DND-41 (cell line): ENCODE data around the gene WLS.
"Not testable (repeated sequence)": the region's sequence is repeated elsewhere in the genome, so short reads cannot be mapped to it uniquely, and the experiment has no call there.

Source experiments
- ATAC-seq: fragments of 200-7000 bp; cut with Tn5 transposase; 3 replicates; pipeline ENCODE4 v1.9.1; 2021; ENCODE audit warnings: low read depth; ENCODE audit not compliant: insufficient read depth
- DNase-seq: peaks from one replicate; pipeline ENCODE4 v3.0.0-alpha.2; 2020
- H2AFZ ChIP-seq: 2 replicates; pipeline ENCODE4 v1.6.0; 2012; ENCODE audit warnings: low read depth, low read length
- H3K27ac ChIP-seq: 2 replicates; pipeline ENCODE4 v1.5.1; 2012; ENCODE audit warnings: low read length, inconsistent platforms
- H3K27me3 ChIP-seq: fragments of 200-600 bp; sonication (generic); 2 replicates; pipeline ENCODE4 v1.6.0; 2012; ENCODE audit warnings: low read length, mild to moderate bottlenecking, inconsistent platforms; ENCODE audit not compliant: insufficient read depth, poor library complexity
- H3K36me3 ChIP-seq: 2 replicates; pipeline ENCODE4 v1.5.1; 2012; ENCODE audit warnings: low read length, inconsistent platforms; ENCODE audit not compliant: insufficient read depth
- H3K4me1 ChIP-seq: 2 replicates; pipeline ENCODE4 v1.5.1; 2012; ENCODE audit warnings: mild to moderate bottlenecking, low read length; ENCODE audit not compliant: insufficient read depth
- H3K4me2 ChIP-seq: 2 replicates; pipeline ENCODE4 v1.6.0; 2012; ENCODE audit warnings: mild to moderate bottlenecking, moderate library complexity, low read length, inconsistent platforms; ENCODE audit not compliant: insufficient read depth
- H3K4me3 ChIP-seq, 2 experiments: fragments of 200-600 bp in 1 of 2; shearing (Covaris generic) in 1 of 2; 2 replicates each; pipeline ENCODE4 v1.5.1; 2012 to 2016; ENCODE audit warnings: inconsistent platforms in 2 of 2, low read length in 2 of 2, mild to moderate bottlenecking in 2 of 2, low read depth in 1 of 2, moderate library complexity in 1 of 2
- H3K79me2 ChIP-seq: 2 replicates; pipeline ENCODE4 v1.6.0; 2012; ENCODE audit warnings: low read length, inconsistent platforms; ENCODE audit not compliant: insufficient read depth
- H3K9ac ChIP-seq: 2 replicates; pipeline ENCODE4 v1.6.0; 2012; ENCODE audit warnings: low read depth, mild to moderate bottlenecking, inconsistent platforms, low read length, moderate library complexity
- H3K9me3 ChIP-seq: 2 replicates; pipeline ENCODE4 v1.5.1; 2012; ENCODE audit warnings: low read length, moderate library complexity, mild to moderate bottlenecking, inconsistent platforms; ENCODE audit not compliant: insufficient read depth, severe bottlenecking
- H4K20me1 ChIP-seq: 2 replicates; pipeline ENCODE4 v1.6.0; 2012; ENCODE audit warnings: low read length; ENCODE audit not compliant: insufficient read depth
- CTCF ChIP-seq: IDR thresholded peaks from 2 replicates; pipeline ENCODE4 v1.5.1; 2012; ENCODE audit warnings: borderline replicate concordance, low read length, moderate library complexity, mild to moderate bottlenecking; ENCODE audit not compliant: poor library complexity, severe bottlenecking; ENCODE audit errors: extremely low read depth
- EZH2 ChIP-seq: IDR thresholded peaks from 3 replicates; pipeline ENCODE4 v1.6.1; 2012; ENCODE audit warnings: borderline replicate concordance, low read depth, mild to moderate bottlenecking, moderate library complexity, low read length, inconsistent platforms; ENCODE audit not compliant: severe bottlenecking

The WLS gene

DNA sequence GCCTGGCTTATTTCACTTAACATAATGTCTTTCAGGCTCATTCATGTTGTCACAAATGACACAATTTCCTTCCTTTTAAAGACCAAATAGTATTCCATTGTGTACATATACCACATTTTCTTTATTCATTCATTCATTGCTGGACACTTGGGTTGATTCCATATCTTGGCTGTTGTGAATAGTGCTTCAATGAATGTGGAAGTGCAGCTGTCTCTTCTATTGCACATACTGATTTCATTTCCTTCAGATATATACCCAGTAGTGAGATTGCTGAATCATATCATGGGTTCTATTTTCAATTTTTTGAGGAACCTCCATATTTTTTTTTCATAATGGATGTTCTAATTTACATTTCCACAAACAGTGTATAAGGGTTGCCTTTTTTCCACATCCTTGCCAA is 38.6 kb upstream of the WLS start:
- Histone ChIP-seq H3K9ac (no peak overlapping the region), H3K4me1 (no peaks in the 10 kb centered on the region), H3K4me2 (no peak overlapping the region), H3K9me3 (no peaks in the 10 kb centered on the region), H3K27me3 (no peaks in the 10 kb centered on the region), H3K4me3 (no peak overlapping the region), H3K79me2 (no peaks in the 10 kb centered on the region), H4K20me1 (no peaks in the 10 kb centered on the region), H3K27ac (no peak overlapping the region), H2AFZ (no peak overlapping the region), H3K36me3 (no peaks in the 10 kb centered on the region)
- DNase-seq = no peak
- TF ChIP-seq EZH2 (no peak), CTCF (no peak)
- no peak for ATAC-seq

GRCh38 chr1:68269637-68270430 is 37.5 kb upstream of the WLS start:
- Histone ChIP-seq H3K9ac (no peak overlapping the region), H3K27ac (no peak overlapping the region), H3K36me3 (no peaks in the 10 kb centered on the region), H3K79me2 (no peaks in the 10 kb centered on the region), H2AFZ (no peak overlapping the region), H3K4me1 (no peaks in the 10 kb centered on the region), H3K4me2 (no peak overlapping the region), H3K27me3 (no peaks in the 10 kb centered on the region), H4K20me1 (no peaks in the 10 kb centered on the region), H3K4me3 (no peak overlapping the region), H3K9me3 (no peaks in the 10 kb centered on the region)
- ATAC-seq = no peak
- no peak for TF ChIP-seq CTCF
- TF ChIP-seq EZH2 = no peak
- no peak for DNase-seq

- ATAC-seq = no peak
- Histone ChIP-seq H3K79me2 (no peaks in the 10 kb centered on the region), H4K20me1 (no peaks in the 10 kb centered on the region), H3K4me1 (no peaks in the 10 kb centered on the region), H3K27me3 (no peaks in the 10 kb centered on the region), H3K4me3 (no peak overlapping the region), H3K27ac (no peak overlapping the region), H3K9ac (no peak overlapping the region), H3K4me2 (no peak overlapping the region), H3K36me3 (no peaks in the 10 kb centered on the region), H3K9me3 (no peaks in the 10 kb centered on the region), H2AFZ (no peak overlapping the region)
- TF ChIP-seq CTCF (no peak), EZH2 (no peak)
- DNase-seq = no peak
Measured at GRCh38 chr1:68268896-68269483, 36.7 kb upstream of the WLS start.

GRCh38 chr1:68256824-68257223 is 24.5 kb upstream of the WLS start:
- not testable (repeated sequence) for H3K36me3 ChIP-seq, H3K9ac ChIP-seq, H3K27ac ChIP-seq

More at GRCh38 chr1:68256824-68257223, 24.5 kb upstream of the WLS start:
- DNase-seq, H3K4me1 ChIP-seq, H3K9me3 ChIP-seq, H3K79me2 ChIP-seq, H2AFZ ChIP-seq, H3K4me3 ChIP-seq, ATAC-seq, H3K27me3 ChIP-seq, H3K4me2 ChIP-seq, H4K20me1 ChIP-seq: not testable (repeated sequence)
